Tibial nerve (tissue), 4 donors: ENCODE measurements around the gene PSMA3.

ENCODE experiments used
- CTCF ChIP-seq, 5 experiments: fragments of 200-600 bp in 3 of 5; fragments of 450-650 bp in 2 of 5; sonication (generic) in 3 of 5; IDR thresholded peaks; one replicate each; pipeline ENCODE4 v1.5.1; 2016 to 2019; ENCODE audit warnings: antibody characterized with exemption in 5 of 5, mild to moderate bottlenecking in 3 of 5, moderate library complexity in 2 of 5
- EP300 ChIP-seq, 2 donors: sonication (generic); formaldehyde crosslinking; IDR thresholded peaks; one replicate each; pipeline ENCODE4 v1.6.1; 2017; ENCODE audit warnings: antibody characterized with exemption in 2 of 2, mild to moderate bottlenecking in 1 of 2
- POLR2A ChIP-seq, 2 donors: fragments of 450-650 bp; IDR thresholded peaks; one replicate each; pipeline ENCODE4 v1.6.1; 2017; ENCODE audit warnings: antibody characterized with exemption in 2 of 2, mild to moderate bottlenecking in 2 of 2, moderate library complexity in 2 of 2

DNA sequence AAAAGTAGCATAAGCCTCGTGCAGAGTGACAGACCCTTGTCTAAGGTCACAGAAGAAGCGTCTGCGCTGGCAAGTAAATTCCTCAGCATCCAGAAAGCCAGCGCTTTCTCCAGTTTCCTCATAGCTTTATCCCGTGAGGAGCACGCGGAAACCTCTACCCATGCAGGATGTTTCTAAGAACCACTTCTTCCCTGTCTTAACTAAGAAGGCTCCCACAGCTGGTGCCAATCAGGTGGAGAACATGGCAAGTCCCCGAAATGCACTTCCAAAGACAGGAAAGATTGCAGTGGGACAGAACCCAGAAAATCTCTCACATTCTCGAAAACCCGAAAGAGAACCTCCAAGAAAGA lies 52.7 kb downstream of the PSMA3 start:
- no peak for TF ChIP-seq CTCF (IDR thresholded peaks at IDR 0.05)
- no peak for TF ChIP-seq EP300 (IDR thresholded peaks at IDR 0.05)
- TF ChIP-seq POLR2A (IDR thresholded peaks at IDR 0.05) = no peak
